ENCODE results near the gene SIK3. TPM values are rescaled to one million over a fixed set of nuclear protein-coding genes. Genes with fewer than 3 reads are reported as not detected.

SIK3 gene
- total RNA-seq, 2 donors from 2014 or later, result 21.4 to 26.3 TPM

- Mint-ChIP-seq H3K4me3 (no peak overlapping the region), H3K4me1 (ENCODE audit: low read depth) (peaks cover 35% of the 10 kb centered on the region), H3K9me3 (no peaks in the 10 kb centered on the region), H3K27me3 (ENCODE audit: low read depth) (no peaks in the 10 kb centered on the region), H3K27ac (peak overlapping the region; percentile 27), H3K36me3 (ENCODE audit: insufficient read depth in 2 of 2) (peaks cover 0 to 2% of the 10 kb centered on the region in 2 donors)
- ATAC-seq (replicated peaks in 1 of 2) (no peak), DNase-seq (no peak)
Observed at GRCh38 chr11:117081908-117082307, 16.3 kb downstream of the SIK3 start.

GRCh38 chr11:117080370-117080769 lies 17.9 kb downstream of the SIK3 start:
- ATAC-seq (replicated peaks in 1 of 2), result no peak
- peaks cover 33% of the 10 kb centered on the region for H3K4me1 Mint-ChIP-seq (ENCODE audit: low read depth)
- no peak overlapping the region for H3K4me3 Mint-ChIP-seq
- H3K27me3 Mint-ChIP-seq (ENCODE audit: low read depth), result no peaks in the 10 kb centered on the region
- no peak overlapping the region for H3K27ac Mint-ChIP-seq
- peaks cover 0 to 2% of the 10 kb centered on the region in 2 donors for H3K36me3 Mint-ChIP-seq (ENCODE audit: insufficient read depth in 2 of 2)
- DNase-seq, result no peak
- no peaks in the 10 kb centered on the region for H3K9me3 Mint-ChIP-seq

GRCh38 chr11:117076941-117077691 lies 21.1 kb downstream of the SIK3 start:
- Mint-ChIP-seq H3K36me3 (ENCODE audit: insufficient read depth in 2 of 2) (peaks cover 0 to 2% of the 10 kb centered on the region in 2 donors), H3K27ac (no peak overlapping the region), H3K27me3 (ENCODE audit: low read depth) (no peaks in the 10 kb centered on the region), H3K4me1 (ENCODE audit: low read depth) (peaks cover 52% of the 10 kb centered on the region), H3K4me3 (no peak overlapping the region), H3K9me3 (no peaks in the 10 kb centered on the region)
- ATAC-seq (replicated peaks in 1 of 2) (no peak), DNase-seq (no peak)

- Mint-ChIP-seq H3K9me3 (no peaks in the 10 kb centered on the region), H3K4me3 (no peak overlapping the region), H3K27me3 (ENCODE audit: low read depth) (no peaks in the 10 kb centered on the region), H3K4me1 (ENCODE audit: low read depth) (peaks cover 50% of the 10 kb centered on the region), H3K36me3 (ENCODE audit: insufficient read depth in 2 of 2) (peaks cover 0 to 3% of the 10 kb centered on the region in 2 donors), H3K27ac (no peak overlapping the region)
- DNase-seq (no peak), ATAC-seq (replicated peaks in 1 of 2) (no peak)
Observed at GRCh38 chr11:117075186-117075585, 23.0 kb downstream of the SIK3 start.

- Mint-ChIP-seq H3K4me3 (peak overlapping the region; percentile 25 to 63), H3K4me1 (ENCODE audit: low read depth) (peaks cover 47% of the 10 kb centered on the region), H3K27ac (peak overlapping the region; percentile 88), H3K27me3 (ENCODE audit: low read depth) (no peaks in the 10 kb centered on the region), H3K9me3 (no peaks in the 10 kb centered on the region), H3K36me3 (ENCODE audit: insufficient read depth in 2 of 2) (peaks cover 0 to 1% of the 10 kb centered on the region in 2 donors)
- ATAC-seq (replicated peaks in 1 of 2), result no peak
- no peak for DNase-seq
Observed at GRCh38 chr11:117074119-117074518, 24.1 kb downstream of the SIK3 start.

- no peaks in the 10 kb centered on the region for H3K27me3 Mint-ChIP-seq (ENCODE audit: low read depth)
- peak overlapping the region; percentile 88 for H3K27ac Mint-ChIP-seq
- DNase-seq (no peak), ATAC-seq (replicated peaks in 1 of 2) (peak; percentile 54 to 61)
- no peaks in the 10 kb centered on the region for H3K9me3 Mint-ChIP-seq
- peaks cover 0 to 1% of the 10 kb centered on the region in 2 donors for H3K36me3 Mint-ChIP-seq (ENCODE audit: insufficient read depth in 2 of 2)
- H3K4me3 Mint-ChIP-seq, result peak overlapping the region; percentile 25 to 63
- peaks cover 47% of the 10 kb centered on the region for H3K4me1 Mint-ChIP-seq (ENCODE audit: low read depth)
Observed at GRCh38 chr11:117073539-117073938, 24.7 kb downstream of the SIK3 start.

GRCh38 chr11:117072517-117073461 lies 25.4 kb downstream of the SIK3 start:
- H3K9me3 Mint-ChIP-seq, result no peaks in the 10 kb centered on the region
- peak; percentile 69 to 73 for ATAC-seq (replicated peaks in 1 of 2)
- DNase-seq, result peak; percentile 21 to 34
- peaks cover 52% of the 10 kb centered on the region for H3K4me1 Mint-ChIP-seq (ENCODE audit: low read depth)
- H3K27ac Mint-ChIP-seq, result peak overlapping the region; percentile 88
- H3K4me3 Mint-ChIP-seq, result peak overlapping the region in 1 of 2 donors; percentile 63
- H3K36me3 Mint-ChIP-seq (ENCODE audit: insufficient read depth in 2 of 2), result peaks cover 0 to 1% of the 10 kb centered on the region in 2 donors
- no peaks in the 10 kb centered on the region for H3K27me3 Mint-ChIP-seq (ENCODE audit: low read depth)

- Mint-ChIP-seq H3K27me3 (ENCODE audit: low read depth) (no peaks in the 10 kb centered on the region), H3K4me3 (peak overlapping the region in 1 of 2 donors; percentile 27), H3K27ac (no peak overlapping the region), H3K36me3 (ENCODE audit: insufficient read depth in 2 of 2) (peaks cover 0 to 1% of the 10 kb centered on the region in 2 donors), H3K9me3 (no peaks in the 10 kb centered on the region), H3K4me1 (ENCODE audit: low read depth) (peaks cover 64% of the 10 kb centered on the region)
- no peak for DNase-seq
- ATAC-seq (replicated peaks in 1 of 2), result no peak
Observed at GRCh38 chr11:117071344-117071787, 26.9 kb downstream of the SIK3 start.

- ATAC-seq (replicated peaks in 1 of 2) (no peak), DNase-seq (no peak)
- no peak overlapping the region for H3K27ac Mint-ChIP-seq
- no peaks in the 10 kb centered on the region for H3K9me3 Mint-ChIP-seq
- H3K36me3 Mint-ChIP-seq (ENCODE audit: insufficient read depth in 2 of 2), result peaks cover 0 to 1% of the 10 kb centered on the region in 2 donors
- H3K27me3 Mint-ChIP-seq (ENCODE audit: low read depth), result no peaks in the 10 kb centered on the region
- H3K4me1 Mint-ChIP-seq (ENCODE audit: low read depth), result peaks cover 68% of the 10 kb centered on the region
- H3K4me3 Mint-ChIP-seq, result no peak overlapping the region
Observed at GRCh38 chr11:117070016-117070415, 28.2 kb downstream of the SIK3 start.

- H3K9me3 Mint-ChIP-seq, result no peaks in the 10 kb centered on the region
- DNase-seq, result no peak
- H3K36me3 Mint-ChIP-seq (ENCODE audit: insufficient read depth in 2 of 2), result peaks cover 0 to 1% of the 10 kb centered on the region in 2 donors
- peaks cover 71% of the 10 kb centered on the region for H3K4me1 Mint-ChIP-seq (ENCODE audit: low read depth)
- H3K4me3 Mint-ChIP-seq, result no peak overlapping the region
- H3K27ac Mint-ChIP-seq, result no peak overlapping the region
- no peaks in the 10 kb centered on the region for H3K27me3 Mint-ChIP-seq (ENCODE audit: low read depth)
- no peak for ATAC-seq (replicated peaks in 1 of 2)
Observed at GRCh38 chr11:117068303-117068860, 29.8 kb downstream of the SIK3 start.

- peaks cover 73% of the 10 kb centered on the region for H3K4me1 Mint-ChIP-seq (ENCODE audit: low read depth)
Observed at GRCh38 chr11:117066959-117067358, 31.3 kb downstream of the SIK3 start.

GRCh38 chr11:117064275-117064674 lies 34.0 kb downstream of the SIK3 start:
- no peak for ATAC-seq (replicated peaks in 1 of 2)
- no peaks in the 10 kb centered on the region for H3K36me3 Mint-ChIP-seq (ENCODE audit: insufficient read depth in 2 of 2)
- no peaks in the 10 kb centered on the region for H3K9me3 Mint-ChIP-seq
- peaks cover 84% of the 10 kb centered on the region for H3K4me1 Mint-ChIP-seq (ENCODE audit: low read depth)
- H3K27ac Mint-ChIP-seq, result peak overlapping the region; percentile 96
- DNase-seq, result no peak
- H3K27me3 Mint-ChIP-seq (ENCODE audit: low read depth), result no peaks in the 10 kb centered on the region
- H3K4me3 Mint-ChIP-seq, result peak overlapping the region; percentile 71 to 81

More at GRCh38 chr11:117066959-117067358, 31.3 kb downstream of the SIK3 start:
- Mint-ChIP-seq H3K27ac (no peak overlapping the region), H3K4me3 (no peak overlapping the region), H3K36me3 (ENCODE audit: insufficient read depth in 2 of 2) (peaks cover 0 to 1% of the 10 kb centered on the region in 2 donors), H3K9me3 (no peaks in the 10 kb centered on the region), H3K27me3 (ENCODE audit: low read depth) (no peaks in the 10 kb centered on the region)
- ATAC-seq (replicated peaks in 1 of 2) (no peak), DNase-seq (no peak)

- H3K27ac Mint-ChIP-seq, result peak overlapping the region; percentile 96
- DNase-seq (peak; percentile 23 to 32), ATAC-seq (replicated peaks in 1 of 2) (peak; percentile 57 to 65)
Observed at GRCh38 chr11:117062498-117062897, 35.7 kb downstream of the SIK3 start.

More at GRCh38 chr11:117062498-117062897, 35.7 kb downstream of the SIK3 start:
- Mint-ChIP-seq H3K4me3 (peak overlapping the region; percentile 71 to 81), H3K36me3 (ENCODE audit: insufficient read depth in 2 of 2) (no peaks in the 10 kb centered on the region), H3K4me1 (ENCODE audit: low read depth) (peaks cover 90% of the 10 kb centered on the region), H3K9me3 (no peaks in the 10 kb centered on the region), H3K27me3 (ENCODE audit: low read depth) (no peaks in the 10 kb centered on the region)
